ENCODE measurements around the gene ADARB2.
"Not testable (repeated sequence)": the region's sequence is repeated elsewhere in the genome, so short reads cannot be mapped to it uniquely, and the experiment has no call there.

Gene ADARB2

GRCh38 chr10:1476455-1476803 is 260.9 kb downstream of the ADARB2 start:
- no peak for DNase-seq

DNA sequence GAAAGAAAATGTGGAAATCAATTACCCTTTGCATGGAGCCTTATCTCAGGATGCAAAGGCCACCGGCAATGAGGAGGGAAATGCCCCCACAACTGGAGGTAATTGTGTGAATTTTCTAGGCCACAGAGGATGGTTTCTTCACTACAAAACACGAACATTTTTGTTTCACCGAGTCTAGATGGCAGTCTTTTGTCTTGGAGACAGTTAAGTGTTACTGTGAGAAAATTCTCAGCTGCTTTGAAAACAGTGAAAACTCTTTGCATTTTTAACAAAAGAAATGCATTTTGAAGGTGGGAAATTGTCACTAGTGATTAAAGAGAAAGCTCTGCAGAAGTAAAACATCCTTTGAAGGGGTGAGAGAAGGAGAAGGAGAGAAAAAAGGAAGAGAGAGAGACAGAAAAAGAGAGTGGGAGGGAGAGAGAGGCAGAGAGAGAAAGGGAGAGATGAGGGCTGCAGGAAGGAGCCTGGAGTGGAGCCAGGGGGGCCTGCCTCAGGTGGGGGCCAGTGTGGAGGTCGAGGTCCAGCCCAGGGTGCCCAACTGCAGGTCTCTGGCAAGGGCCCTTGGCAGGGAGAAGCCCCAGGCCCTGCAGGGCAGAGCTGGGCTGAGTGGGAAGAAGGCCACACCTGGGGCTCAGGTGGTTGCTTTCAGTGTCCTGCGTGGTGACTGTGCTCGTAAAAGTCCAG is 261.4 kb downstream of the ADARB2 start:
- DNase-seq = no peak

- DNase-seq = no peak
Measured at GRCh38 chr10:1475098-1475591, 262.2 kb downstream of the ADARB2 start.

- no peak for DNase-seq
Measured at GRCh38 chr10:1474376-1475097, 262.8 kb downstream of the ADARB2 start.

GRCh38 chr10:1473874-1474273 is 263.5 kb downstream of the ADARB2 start:
- DNase-seq = no peak

DNA sequence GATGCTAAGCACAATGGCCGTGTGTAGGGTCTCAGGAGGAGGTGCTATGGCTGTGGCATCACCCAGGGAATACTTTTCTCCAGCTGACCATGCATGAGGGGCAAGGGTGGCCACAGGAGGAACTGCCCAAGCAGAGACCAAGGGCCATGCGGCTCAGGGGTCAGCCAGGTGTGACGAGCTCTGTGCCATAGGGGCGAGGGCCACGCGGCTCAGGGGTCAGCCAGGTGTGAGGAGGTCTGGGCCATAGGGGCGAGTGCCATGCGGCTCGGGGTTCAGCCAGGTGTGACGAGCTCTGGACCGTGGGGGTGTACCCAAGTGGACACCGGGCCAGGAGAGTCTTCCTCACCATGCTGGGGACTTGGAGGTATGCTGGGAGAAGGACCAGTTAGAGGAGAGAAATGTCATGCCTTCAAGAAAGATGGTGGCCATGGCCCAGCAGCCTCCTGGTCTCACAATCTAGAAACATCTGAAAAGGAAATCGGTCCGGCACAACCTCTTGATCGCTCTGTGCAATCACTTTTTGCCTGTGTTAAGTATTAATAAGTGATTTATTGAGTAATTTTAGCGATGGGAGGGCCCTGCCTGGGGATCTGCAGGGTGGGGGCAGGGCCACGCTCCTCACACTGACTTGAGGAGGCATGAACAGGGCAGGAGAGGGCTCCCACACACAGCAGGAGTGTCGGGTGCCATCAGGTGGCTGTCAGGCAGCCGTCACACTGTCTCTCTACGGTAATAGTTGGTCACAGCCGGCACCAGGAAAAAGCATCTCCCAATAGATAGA is 265.0 kb downstream of the ADARB2 start:
- no peak for DNase-seq

GRCh38 chr10:1468811-1469210 is 268.5 kb downstream of the ADARB2 start:
- no peak for DNase-seq

DNA sequence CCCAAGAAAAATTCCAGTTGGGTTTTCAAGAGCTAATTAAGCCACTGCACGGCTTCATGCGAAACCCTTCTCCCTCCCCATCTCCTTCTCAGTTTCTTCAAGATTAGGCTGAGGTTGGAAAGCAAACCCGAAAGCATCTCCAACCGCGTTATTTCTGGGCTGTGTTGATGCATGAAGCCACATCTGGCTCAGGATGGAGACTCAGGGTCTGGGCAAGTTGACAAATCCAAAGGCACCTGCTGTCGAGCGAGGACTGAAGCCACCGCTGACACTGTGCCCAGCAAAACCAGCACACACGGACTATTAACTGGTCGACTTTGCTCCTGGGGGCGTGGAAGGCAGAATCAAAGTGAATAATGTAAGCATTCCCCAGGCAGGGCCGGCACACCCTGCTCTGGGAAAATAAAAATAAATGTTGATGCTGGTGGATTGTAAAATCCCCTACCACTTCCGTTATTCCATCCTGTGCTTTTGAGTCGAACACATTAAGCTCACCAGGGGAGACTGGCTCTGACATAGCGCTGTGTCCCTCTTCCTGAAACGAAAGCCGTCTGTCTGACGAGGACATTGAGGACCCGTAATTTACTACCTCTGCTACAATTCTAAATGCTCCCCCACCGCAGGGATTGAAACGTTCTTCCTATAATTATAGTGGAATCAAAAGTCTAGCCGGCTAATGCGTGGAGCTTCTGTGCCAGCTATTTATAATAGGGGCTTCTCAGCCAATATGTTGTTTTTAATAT is 269.8 kb downstream of the ADARB2 start:
- no peak for DNase-seq

GRCh38 chr10:1465993-1466764 is 271.1 kb downstream of the ADARB2 start:
- DNase-seq = no peak

GRCh38 chr10:1465418-1465911 is 271.9 kb downstream of the ADARB2 start:
- no peak for DNase-seq

- DNase-seq = no peak
Measured at GRCh38 chr10:1464881-1465417, 272.4 kb downstream of the ADARB2 start.

- not testable (repeated sequence) for DNase-seq
Measured at GRCh38 chr10:1463971-1464370, 273.4 kb downstream of the ADARB2 start.

- DNase-seq = no peak
Measured at GRCh38 chr10:1462994-1463633, 274.2 kb downstream of the ADARB2 start.

- DNase-seq = no peak
Measured at GRCh38 chr10:1462521-1462920, 274.8 kb downstream of the ADARB2 start.

DNA sequence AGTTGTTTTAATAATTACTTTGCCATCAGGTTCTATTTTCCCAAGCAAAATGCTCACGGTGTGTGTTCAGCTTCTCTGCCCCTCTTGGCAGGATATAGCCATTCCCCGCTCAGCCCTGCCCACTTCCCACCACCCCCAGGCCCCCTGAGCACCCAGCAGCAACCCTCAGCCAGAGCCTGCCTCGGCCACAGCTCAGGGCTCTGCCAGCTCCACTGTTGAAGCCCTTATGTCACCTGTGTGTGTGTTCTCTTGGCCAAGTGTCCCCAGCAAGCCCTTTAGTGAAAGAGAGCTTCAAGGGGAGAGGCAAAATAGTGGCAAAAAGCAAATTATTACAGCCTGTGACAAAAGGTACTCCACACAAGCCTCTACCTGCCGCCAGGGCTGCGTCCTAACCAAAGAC is 275.3 kb downstream of the ADARB2 start:
- no peak for DNase-seq

DNA sequence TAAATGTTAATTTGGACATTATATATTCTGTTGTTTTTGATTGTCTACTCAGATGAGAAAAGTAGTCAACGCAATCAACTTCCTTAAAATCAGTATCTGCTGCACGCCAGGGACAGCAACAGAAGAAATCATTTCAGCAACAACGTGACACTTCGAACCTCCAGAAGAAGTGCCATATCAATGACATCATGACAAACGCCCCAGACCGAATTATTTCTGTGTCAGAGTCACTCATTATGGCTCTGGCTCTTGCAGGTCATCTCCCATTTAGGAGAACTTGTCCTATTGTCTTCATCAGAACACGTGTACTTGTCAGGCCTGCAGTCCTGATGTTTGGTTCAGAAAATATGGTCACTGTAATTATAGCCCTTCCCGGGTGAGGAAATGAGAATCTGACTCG is 276.3 kb downstream of the ADARB2 start:
- DNase-seq = no peak

DNA sequence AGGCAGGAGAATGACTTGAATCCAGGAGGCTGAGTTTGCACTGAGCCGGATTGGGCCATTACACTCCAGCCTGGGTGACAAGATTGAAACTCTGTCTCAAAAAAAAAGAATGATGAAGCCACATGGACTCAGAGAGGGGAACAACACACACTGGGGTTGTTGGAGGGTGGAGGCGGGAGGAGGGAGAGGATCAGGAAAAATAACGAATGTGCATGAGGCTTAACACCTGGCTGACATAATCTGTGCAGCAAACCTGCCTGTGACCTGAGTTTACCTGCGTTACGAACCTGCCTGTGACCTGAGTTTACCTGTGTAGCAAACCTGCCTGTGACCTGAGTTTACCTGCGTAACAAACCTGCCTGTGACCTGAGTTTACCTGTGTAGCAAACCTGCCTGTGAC is 277.7 kb downstream of the ADARB2 start:
- DNase-seq = not testable (repeated sequence)

DNA sequence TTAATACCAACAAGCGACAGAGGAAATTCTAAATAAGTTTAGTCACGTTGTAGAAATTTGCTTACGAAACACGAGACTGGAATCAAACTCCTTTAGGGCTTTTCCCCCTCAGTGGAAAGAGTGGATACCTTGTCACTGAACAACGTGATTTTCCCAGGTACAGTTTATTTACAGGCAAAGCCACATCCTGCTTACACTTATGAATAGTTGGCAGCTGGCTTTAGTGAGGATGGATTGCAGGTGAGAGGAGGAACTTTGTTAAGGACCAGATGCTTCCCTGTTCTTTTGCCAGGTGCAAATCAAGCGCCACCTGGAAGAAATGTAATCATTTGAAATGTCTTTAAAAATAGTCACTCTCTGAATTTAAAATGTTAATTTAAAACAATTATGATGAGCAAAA is 282.4 kb downstream of the ADARB2 start:
- no peak for DNase-seq

GRCh38 chr10:1454428-1454827 is 282.9 kb downstream of the ADARB2 start:
- no peak for DNase-seq

DNA sequence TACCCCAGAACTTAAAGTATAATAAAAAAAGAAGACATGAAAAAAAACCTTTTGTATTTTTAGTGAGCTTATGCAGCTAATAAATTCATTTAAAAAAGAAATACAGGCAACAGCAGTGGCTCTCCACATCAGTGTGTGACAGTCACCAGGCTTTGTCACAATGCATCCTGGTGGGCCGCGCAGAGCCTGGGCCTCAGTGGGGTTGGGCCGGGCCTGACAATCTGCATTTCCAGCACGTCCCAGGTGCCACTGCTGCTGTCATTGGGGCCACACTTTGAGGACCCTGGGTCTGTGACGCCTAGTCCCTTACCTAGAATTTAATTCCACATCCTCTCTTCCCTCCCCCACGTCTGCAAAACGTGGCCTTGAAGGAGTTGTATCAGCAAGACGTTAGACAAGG is 284.5 kb downstream of the ADARB2 start:
- DNase-seq = no peak

- no peak for DNase-seq
Measured at GRCh38 chr10:1451941-1452340, 285.4 kb downstream of the ADARB2 start.

All from activated T-cell treated with anti-CD3 and anti-CD28 coated beads, Interleukin-2, amount 50 U/mL, for 48 hours (primary cell).